H1 (cell line): ENCODE measurements around the gene TSEN54.

ENCODE experiments used
- POLR2A ChIP-seq, 2 experiments: IDR thresholded peaks; 1 replicate in 1 of 2; 2 replicates in 1 of 2; pipeline ENCODE4 v1.6.1; 2011; ENCODE audit warnings: low read depth in 2 of 2, low read length in 2 of 2, mild to moderate bottlenecking in 2 of 2; ENCODE audit errors: control extremely low read depth in 1 of 2
- SRF ChIP-seq: IDR thresholded peaks from 2 replicates; pipeline ENCODE4 v1.6.1; 2011; ENCODE audit warnings: mild to moderate bottlenecking, low read depth, low read length, moderate library complexity
- ZNF274 ChIP-seq: IDR thresholded peaks from 2 replicates; pipeline ENCODE4 v1.7.0; 2012; ENCODE audit warnings: low read length, borderline replicate concordance; ENCODE audit errors: extremely low read depth
- TF ChIP-seq, protein P1 (sequence below), 3 experiments: IDR thresholded peaks; 1 replicate in 2 of 3; 2 replicates in 1 of 3; pipeline versions ENCODE4 v1.5.1 to v1.6.1; 2011; ENCODE audit warnings: low read length in 3 of 3, mild to moderate bottlenecking in 3 of 3, inconsistent platforms in 2 of 3, low read depth in 1 of 3, moderate library complexity in 1 of 3; ENCODE audit not compliant: insufficient read depth in 1 of 3; ENCODE audit errors: control extremely low read depth in 1 of 3

DNA sequence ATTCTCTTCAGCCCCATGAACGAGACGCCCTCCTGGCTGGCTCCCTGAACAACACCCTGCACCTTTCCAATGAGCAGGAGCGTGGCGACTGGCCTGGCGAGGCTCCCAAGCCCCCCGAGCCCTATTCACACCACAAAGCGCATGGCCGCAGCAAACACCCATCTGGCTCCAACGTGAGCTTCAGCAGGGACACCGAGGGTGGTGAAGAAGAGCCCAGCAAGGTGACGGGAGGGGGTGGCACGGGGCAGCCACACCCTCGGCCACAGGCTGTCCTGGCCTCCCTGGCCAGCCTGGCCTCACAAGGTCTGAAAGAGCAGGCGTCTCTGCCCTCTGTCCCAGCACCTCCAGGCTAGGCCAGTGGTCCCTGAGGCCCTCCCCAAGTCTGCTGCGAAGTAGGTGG lies 24.6 kb upstream of the TSEN54 start:
- no peak for TF ChIP-seq ZNF274
- no peak for TF ChIP-seq SRF
- TF ChIP-seq, protein P1, sequence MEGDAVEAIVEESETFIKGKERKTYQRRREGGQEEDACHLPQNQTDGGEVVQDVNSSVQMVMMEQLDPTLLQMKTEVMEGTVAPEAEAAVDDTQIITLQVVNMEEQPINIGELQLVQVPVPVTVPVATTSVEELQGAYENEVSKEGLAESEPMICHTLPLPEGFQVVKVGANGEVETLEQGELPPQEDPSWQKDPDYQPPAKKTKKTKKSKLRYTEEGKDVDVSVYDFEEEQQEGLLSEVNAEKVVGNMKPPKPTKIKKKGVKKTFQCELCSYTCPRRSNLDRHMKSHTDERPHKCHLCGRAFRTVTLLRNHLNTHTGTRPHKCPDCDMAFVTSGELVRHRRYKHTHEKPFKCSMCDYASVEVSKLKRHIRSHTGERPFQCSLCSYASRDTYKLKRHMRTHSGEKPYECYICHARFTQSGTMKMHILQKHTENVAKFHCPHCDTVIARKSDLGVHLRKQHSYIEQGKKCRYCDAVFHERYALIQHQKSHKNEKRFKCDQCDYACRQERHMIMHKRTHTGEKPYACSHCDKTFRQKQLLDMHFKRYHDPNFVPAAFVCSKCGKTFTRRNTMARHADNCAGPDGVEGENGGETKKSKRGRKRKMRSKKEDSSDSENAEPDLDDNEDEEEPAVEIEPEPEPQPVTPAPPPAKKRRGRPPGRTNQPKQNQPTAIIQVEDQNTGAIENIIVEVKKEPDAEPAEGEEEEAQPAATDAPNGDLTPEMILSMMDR (IDR thresholded peaks at IDR 0.05; ENCODE audit: control extremely low read depth in 1 of 3, insufficient read depth in 1 of 3, low read depth in 1 of 3, low read length in 3 of 3), result no peak
- no peak for TF ChIP-seq POLR2A (IDR thresholded peaks at IDR 0.05; ENCODE audit: control extremely low read depth in 1 of 2, low read depth in 2 of 2, low read length in 2 of 2)
